OCI-LY1 (cell line): ENCODE results near the gene CCDC68.

Experiments
- H2AFZ ChIP-seq: fragments of 200-600 bp; sonication (generic), shearing (Covaris generic); 2 replicates; pipeline ENCODE4 v1.6.0; 2014; ENCODE audit warnings: antibody characterized with exemption, mild to moderate bottlenecking, low read length
- H3F3A ChIP-seq: fragments of 200-600 bp; sonication (generic), shearing (Covaris generic); 2 replicates; pipeline ENCODE4 v1.6.0; 2014; ENCODE audit warnings: mild to moderate bottlenecking, antibody characterized with exemption, low read length, moderate library complexity; ENCODE audit not compliant: insufficient read depth
- H3K27ac ChIP-seq: fragments of 200-600 bp; sonication (generic); 2 replicates; pipeline ENCODE4 v1.5.1; 2014; ENCODE audit warnings: low read length, mixed run types, mild to moderate bottlenecking, low read depth; ENCODE audit not compliant: poor library complexity, severe bottlenecking
- H3K27me3 ChIP-seq: fragments of 200-600 bp; sonication (generic); 2 replicates; pipeline ENCODE4 v1.6.0; 2014; ENCODE audit warnings: antibody characterized with exemption, mild to moderate bottlenecking, low read length, moderate library complexity; ENCODE audit not compliant: insufficient read depth
- H3K36me3 ChIP-seq: fragments of 200-600 bp; sonication (generic); 2 replicates; pipeline ENCODE4 v1.6.1; 2014; ENCODE audit warnings: mild to moderate bottlenecking, antibody characterized with exemption, low read length, moderate library complexity, mixed read lengths; ENCODE audit not compliant: insufficient read depth
- H3K4me1 ChIP-seq: fragments of 200-600 bp; sonication (generic); 2 replicates; pipeline ENCODE4 v1.5.1; 2014; ENCODE audit warnings: mild to moderate bottlenecking, low read length, moderate library complexity; ENCODE audit not compliant: insufficient read depth, severe bottlenecking
- H3K4me2 ChIP-seq: fragments of 200-600 bp; sonication (generic), shearing (Covaris generic); 2 replicates; pipeline ENCODE4 v1.6.1; 2014; ENCODE audit warnings: low read length
- H3K4me3 ChIP-seq: fragments of 200-600 bp; sonication (generic); 2 replicates; pipeline ENCODE4 v1.5.1; 2014; ENCODE audit warnings: low read length, low read depth, mild to moderate bottlenecking, mixed read lengths; ENCODE audit not compliant: poor library complexity, severe bottlenecking
- H3K79me2 ChIP-seq: fragments of 200-600 bp; shearing (Covaris generic); 2 replicates; pipeline ENCODE4 v1.6.1; 2016; ENCODE audit warnings: mixed run types, low read length, mixed read lengths; ENCODE audit not compliant: insufficient read depth
- H3K9ac ChIP-seq: fragments of 200-600 bp; sonication (generic), shearing (Covaris generic); 2 replicates; pipeline ENCODE4 v1.6.1; 2014; ENCODE audit warnings: mild to moderate bottlenecking, low read length, mixed read lengths
- H3K9me2 ChIP-seq: fragments of 200-600 bp; sonication (generic), shearing (Covaris generic); 2 replicates; pipeline ENCODE4 v1.6.1; 2014; ENCODE audit warnings: low read depth, mild to moderate bottlenecking, low read length, mixed read lengths
- H3K9me3 ChIP-seq: fragments of 200-600 bp; shearing (Covaris generic); 2 replicates; pipeline ENCODE4 v1.6.1; 2014; ENCODE audit warnings: low read length, mixed read lengths
- H4K20me1 ChIP-seq: fragments of 200-600 bp; sonication (generic), shearing (Covaris generic); 2 replicates; pipeline ENCODE4 v1.6.0; 2016; ENCODE audit warnings: mild to moderate bottlenecking, low read length; ENCODE audit not compliant: insufficient read depth
- EZH2 ChIP-seq: fragments of 200-600 bp; sonication (generic), shearing (Covaris generic); IDR thresholded peaks from 2 replicates; pipeline ENCODE4 v1.8.0; 2017; ENCODE audit warnings: borderline replicate concordance, mixed run types, mild to moderate bottlenecking, antibody characterized with exemption, low read length, moderate library complexity, mixed read lengths
- TF ChIP-seq, protein P1 (sequence below): fragments of 200-600 bp; sonication (generic), shearing (Covaris generic); IDR thresholded peaks from 2 replicates; pipeline ENCODE4 v1.5.1; 2017; ENCODE audit warnings: mild to moderate bottlenecking, antibody characterized with exemption, low read length, moderate library complexity, mixed read lengths

Gene CCDC68

DNA sequence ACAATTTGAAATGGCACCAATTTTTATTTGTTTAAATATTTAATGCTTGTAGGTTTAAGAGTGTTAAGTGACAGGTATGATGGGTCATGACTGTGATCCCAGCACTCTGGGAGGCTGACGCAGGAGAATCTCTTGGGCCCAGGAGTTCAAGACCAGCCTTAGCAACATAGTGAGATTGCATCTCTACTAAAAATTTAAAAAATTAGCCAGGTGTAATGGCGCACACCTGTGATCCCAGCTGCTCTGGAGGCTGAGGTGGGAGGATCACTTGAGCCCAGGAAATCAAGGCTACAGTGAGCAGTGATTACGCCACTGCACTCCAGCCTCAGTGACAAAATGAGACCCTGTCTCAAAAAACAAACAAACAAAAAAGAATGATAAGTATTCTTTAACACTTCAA, 43.0 kb upstream of the CCDC68 start:
- H3K79me2 ChIP-seq: no peaks in the 10 kb centered on the region
- H3K9me2 ChIP-seq: no peaks in the 10 kb centered on the region
- H3K4me3 ChIP-seq: no peak overlapping the region
- H3F3A ChIP-seq: no peaks in the 10 kb centered on the region
- no peak overlapping the region for H3K4me2 ChIP-seq
- H2AFZ ChIP-seq: no peak overlapping the region
- H3K27ac ChIP-seq: no peak overlapping the region
- no peaks in the 10 kb centered on the region for H3K36me3 ChIP-seq
- no peaks in the 10 kb centered on the region for H3K9me3 ChIP-seq
- no peaks in the 10 kb centered on the region for H3K4me1 ChIP-seq
- no peak for TF ChIP-seq EZH2
- TF ChIP-seq, protein P1, sequence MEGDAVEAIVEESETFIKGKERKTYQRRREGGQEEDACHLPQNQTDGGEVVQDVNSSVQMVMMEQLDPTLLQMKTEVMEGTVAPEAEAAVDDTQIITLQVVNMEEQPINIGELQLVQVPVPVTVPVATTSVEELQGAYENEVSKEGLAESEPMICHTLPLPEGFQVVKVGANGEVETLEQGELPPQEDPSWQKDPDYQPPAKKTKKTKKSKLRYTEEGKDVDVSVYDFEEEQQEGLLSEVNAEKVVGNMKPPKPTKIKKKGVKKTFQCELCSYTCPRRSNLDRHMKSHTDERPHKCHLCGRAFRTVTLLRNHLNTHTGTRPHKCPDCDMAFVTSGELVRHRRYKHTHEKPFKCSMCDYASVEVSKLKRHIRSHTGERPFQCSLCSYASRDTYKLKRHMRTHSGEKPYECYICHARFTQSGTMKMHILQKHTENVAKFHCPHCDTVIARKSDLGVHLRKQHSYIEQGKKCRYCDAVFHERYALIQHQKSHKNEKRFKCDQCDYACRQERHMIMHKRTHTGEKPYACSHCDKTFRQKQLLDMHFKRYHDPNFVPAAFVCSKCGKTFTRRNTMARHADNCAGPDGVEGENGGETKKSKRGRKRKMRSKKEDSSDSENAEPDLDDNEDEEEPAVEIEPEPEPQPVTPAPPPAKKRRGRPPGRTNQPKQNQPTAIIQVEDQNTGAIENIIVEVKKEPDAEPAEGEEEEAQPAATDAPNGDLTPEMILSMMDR: no peak
- no peak overlapping the region for H3K9ac ChIP-seq
- H3K27me3 ChIP-seq: no peaks in the 10 kb centered on the region
- no peaks in the 10 kb centered on the region for H4K20me1 ChIP-seq

DNA sequence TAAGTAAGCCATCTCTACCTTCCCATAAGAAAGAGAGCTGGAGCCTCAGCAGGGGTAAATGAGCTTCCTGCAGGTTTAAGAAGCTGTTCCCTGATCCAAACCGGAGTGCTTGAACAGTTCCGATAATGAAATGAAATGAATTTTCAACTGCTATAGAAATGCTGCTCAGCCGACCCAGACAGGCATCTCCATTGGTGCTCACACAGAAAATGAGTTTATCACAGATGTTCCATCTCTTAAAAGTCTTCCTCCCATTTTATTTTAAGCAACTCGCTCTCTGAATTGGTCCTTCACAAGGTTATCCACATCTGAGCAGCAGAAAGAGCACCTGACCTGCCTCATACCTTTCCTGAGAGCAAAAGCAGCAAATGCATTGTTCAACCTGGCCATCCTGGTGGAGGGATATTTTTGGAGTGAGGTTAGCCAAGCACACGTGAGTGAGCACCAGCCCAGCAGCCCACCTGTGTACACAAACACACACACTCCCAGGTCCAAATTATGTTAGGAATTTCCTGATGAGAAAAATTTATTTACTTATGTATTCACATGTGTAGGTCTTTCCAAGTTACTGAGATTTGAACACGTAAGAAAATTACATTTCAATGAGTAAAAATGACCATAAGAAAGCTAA, 42.2 kb upstream of the CCDC68 start:
- Histone ChIP-seq H3K4me3 (no peak overlapping the region), H3K27ac (no peak overlapping the region), H3K4me1 (no peaks in the 10 kb centered on the region), H3K27me3 (no peaks in the 10 kb centered on the region), H3K9me2 (no peaks in the 10 kb centered on the region), H3K79me2 (no peaks in the 10 kb centered on the region), H3K4me2 (no peak overlapping the region), H2AFZ (no peak overlapping the region), H3K9ac (no peak overlapping the region), H3F3A (no peaks in the 10 kb centered on the region), H3K9me3 (no peaks in the 10 kb centered on the region), H4K20me1 (no peaks in the 10 kb centered on the region), H3K36me3 (no peaks in the 10 kb centered on the region)
- TF ChIP-seq EZH2: no peak
- TF ChIP-seq, protein P1: no peak

DNA sequence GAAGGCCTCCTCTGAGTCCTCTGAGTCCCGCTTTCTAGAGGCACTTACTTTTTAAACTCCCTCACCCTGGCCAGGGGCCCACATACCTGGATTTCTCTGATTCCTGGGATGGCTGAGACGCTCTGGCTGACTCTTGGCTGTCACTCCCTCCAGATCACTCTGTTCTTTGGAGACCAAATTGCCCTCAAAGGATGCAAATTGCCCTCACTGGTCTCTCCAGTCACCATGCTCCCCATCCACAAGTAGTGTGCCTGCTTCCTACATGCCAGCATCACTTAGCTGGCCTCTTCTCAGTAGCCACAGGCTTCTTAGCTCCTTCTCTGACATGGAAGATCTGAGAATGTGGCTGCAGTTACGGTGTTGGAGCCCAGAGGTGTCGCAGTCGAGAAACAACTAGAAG, 41.3 kb upstream of the CCDC68 start:
- Histone ChIP-seq H3K4me1 (no peaks in the 10 kb centered on the region), H3K9ac (no peak overlapping the region), H3K27ac (no peak overlapping the region), H3K27me3 (no peaks in the 10 kb centered on the region), H3K9me3 (no peaks in the 10 kb centered on the region), H3K4me2 (no peak overlapping the region), H3F3A (no peaks in the 10 kb centered on the region), H3K4me3 (no peak overlapping the region), H3K36me3 (no peaks in the 10 kb centered on the region), H2AFZ (no peak overlapping the region), H3K9me2 (no peaks in the 10 kb centered on the region), H3K79me2 (no peaks in the 10 kb centered on the region), H4K20me1 (no peaks in the 10 kb centered on the region)
- TF ChIP-seq, protein P1: no peak
- no peak for TF ChIP-seq EZH2
